ENCODE results near the gene TWF1. TPM values are rescaled to one million over a fixed set of nuclear protein-coding genes. Genes with fewer than 3 reads are reported as not detected.

The TWF1 gene
- total and polyA plus RNA-seq, 2 of the 8 experiments (the other 6 are each of a cell fraction or from before 2014, with no cell fraction given) = 7.6 to 27.9 TPM

GRCh38 chr12:43761500-43761899 is 44.6 kb downstream of the TWF1 start:
- ChIA-PET POLR2A (ENCODE audit: partially characterized antibody) (interaction anchor here (0.7 kb wide), 1 partner anchor 49 kb away, joined by 3 read pairs; no protein-coding TSS in a partner anchor), CTCF (ENCODE audit: partially characterized antibody) (interaction anchor here (1.2 to 3.1 kb wide), 3 partner anchors 10 to 23 kb away, joined by 3 to 15 read pairs (median 4); no protein-coding TSS in a partner anchor)
- Histone ChIP-seq H3K4ac (replicated peaks; ENCODE audit: insufficient read length, low read depth, low read length) (no peak overlapping the region), H3K36me3 (ENCODE audit: control insufficient read depth in 2 of 4, insufficient read depth in 4 of 4, low read length in 3 of 4) (no peaks in the 10 kb centered on the region), H2BK5ac (ENCODE audit: low read depth, low read length) (no peak overlapping the region), H3K56ac (replicated peaks; ENCODE audit: insufficient read length, low read depth, low read length) (no peak overlapping the region), H2AFZ (ENCODE audit: low read length) (no peak overlapping the region), H4K91ac (replicated peaks; ENCODE audit: insufficient read length, low read length) (no peak overlapping the region), H3K27ac (ENCODE audit: low read depth, low read length) (no peak overlapping the region), H2BK120ac (replicated peaks; ENCODE audit: low read depth, low read length) (no peak overlapping the region), H4K20me1 (replicated peaks in 1 of 2; ENCODE audit: control insufficient read depth in 1 of 2, insufficient read depth in 2 of 2, low read length in 2 of 2) (no peaks in the 10 kb centered on the region), H3K23ac (ENCODE audit: insufficient read length) (no peak overlapping the region), H3K9me3 (ENCODE audit: insufficient read depth in 2 of 2, low read depth in 1 of 2, low read length in 1 of 2) (no peaks in the 10 kb centered on the region), H3K79me2 (ENCODE audit: control insufficient read depth in 1 of 2, insufficient read depth in 2 of 2, low read length in 2 of 2) (peaks cover 0 to 8% of the 10 kb centered on the region in 2 experiments; a peak in 1 of 4 replicates), H2BK20ac (ENCODE audit: low read length) (no peak overlapping the region), H2BK15ac (ENCODE audit: low read length) (no peak overlapping the region), H4K5ac (ENCODE audit: insufficient read length, low read depth, low read length) (no peak overlapping the region), H3K27me3 (replicated peaks in 1 of 4; ENCODE audit: control insufficient read depth in 3 of 4, extremely low read depth in 1 of 4, insufficient read depth in 3 of 4, low read length in 3 of 4) (no peaks in the 10 kb centered on the region), H3K23me2 (ENCODE audit: low read depth, low read length) (no peaks in the 10 kb centered on the region; the same call in 1 of the 2 replicates), H4K8ac (ENCODE audit: extremely low read depth, insufficient read depth, low read length) (no peak overlapping the region), H3K4me2 (ENCODE audit: insufficient read depth in 1 of 2, low read depth in 2 of 2, low read length in 2 of 2) (no peak overlapping the region), H3K79me1 (ENCODE audit: low read depth, low read length) (no peaks in the 10 kb centered on the region), H3K14ac (ENCODE audit: insufficient read length) (no peak overlapping the region), H2BK12ac (ENCODE audit: low read depth, low read length) (no peak overlapping the region), H3K4me1 (replicated peaks in 1 of 4; ENCODE audit: control insufficient read depth in 3 of 4, insufficient read depth in 4 of 4, low read length in 3 of 4) (peaks cover 0 to 15% (median 6%) of the 10 kb centered on the region in 4 experiments; a peak in 5 of 7 replicates), H3K18ac (ENCODE audit: extremely low read depth, low read length) (no peak overlapping the region), H3K9ac (replicated peaks in 1 of 4; ENCODE audit: extremely low read depth in 1 of 4, low read depth in 3 of 4, low read length in 3 of 4) (no peak overlapping the region), H2AK5ac (ENCODE audit: low read depth, low read length) (no peak overlapping the region), H3K4me3 (ENCODE audit: extremely low read depth in 1 of 4, insufficient read depth in 2 of 4, low read depth in 3 of 4, low read length in 4 of 4) (no peak overlapping the region)
- TF ChIP-seq KDM1A (IDR thresholded peaks at IDR 0.05; ENCODE audit: borderline replicate concordance, low read length) = no peak
- TF ChIP-seq CHD2 (IDR thresholded peaks at IDR 0.05; ENCODE audit: low read length) = no peak
- TF ChIP-seq JUND (IDR thresholded peaks at IDR 0.05; ENCODE audit: low read length) = no peak
- no peak for TF ChIP-seq HDAC6 (IDR thresholded peaks at IDR 0.05; ENCODE audit: low read depth, low read length)
- no peak for TF ChIP-seq JUN (IDR thresholded peaks at IDR 0.05; ENCODE audit: low read depth, low read length)
- TF ChIP-seq EP300 (IDR thresholded peaks at IDR 0.05; ENCODE audit: borderline replicate concordance in 1 of 2, low read depth in 2 of 2, low read length in 2 of 2) = no peak
- no peak for TF ChIP-seq CBX8 (IDR thresholded peaks at IDR 0.05; ENCODE audit: borderline replicate concordance, low read depth, low read length)
- no peak for TF ChIP-seq BRCA1 (IDR thresholded peaks at IDR 0.05; ENCODE audit: low read depth, low read length)
- TF ChIP-seq POLR2A (IDR thresholded peaks at IDR 0.05; ENCODE audit: control extremely low read depth in 1 of 2, low read depth in 2 of 2, low read length in 2 of 2) = no peak
- no peak for TF ChIP-seq CTBP2 (IDR thresholded peaks at IDR 0.05; ENCODE audit: borderline replicate concordance, insufficient read depth, insufficient read length, low read length)
- TF ChIP-seq BACH1 (IDR thresholded peaks at IDR 0.05; ENCODE audit: low read length) = no peak
- FAIRE-seq (no peak), DNase-seq (ENCODE audit: low read depth in 1 of 2, low spot score in 2 of 2) (no peak)

Data from H1 (cell line).